GM12875 (cell line): Measurements from ENCODE around the gene RNF6.

Experiments used
- H3K4me3 ChIP-seq: one replicate; pipeline ENCODE4 v1.5.1; 2011; ENCODE audit warnings: low read depth, low read length, control low read depth
- TF ChIP-seq, protein P1 (sequence below): IDR thresholded peaks from 2 replicates; pipeline ENCODE4 v1.5.1; 2011; ENCODE audit warnings: low read depth, mild to moderate bottlenecking, control low read depth, inconsistent platforms, low read length, moderate library complexity, borderline replicate concordance; ENCODE audit not compliant: insufficient read depth

The RNF6 gene

DNA sequence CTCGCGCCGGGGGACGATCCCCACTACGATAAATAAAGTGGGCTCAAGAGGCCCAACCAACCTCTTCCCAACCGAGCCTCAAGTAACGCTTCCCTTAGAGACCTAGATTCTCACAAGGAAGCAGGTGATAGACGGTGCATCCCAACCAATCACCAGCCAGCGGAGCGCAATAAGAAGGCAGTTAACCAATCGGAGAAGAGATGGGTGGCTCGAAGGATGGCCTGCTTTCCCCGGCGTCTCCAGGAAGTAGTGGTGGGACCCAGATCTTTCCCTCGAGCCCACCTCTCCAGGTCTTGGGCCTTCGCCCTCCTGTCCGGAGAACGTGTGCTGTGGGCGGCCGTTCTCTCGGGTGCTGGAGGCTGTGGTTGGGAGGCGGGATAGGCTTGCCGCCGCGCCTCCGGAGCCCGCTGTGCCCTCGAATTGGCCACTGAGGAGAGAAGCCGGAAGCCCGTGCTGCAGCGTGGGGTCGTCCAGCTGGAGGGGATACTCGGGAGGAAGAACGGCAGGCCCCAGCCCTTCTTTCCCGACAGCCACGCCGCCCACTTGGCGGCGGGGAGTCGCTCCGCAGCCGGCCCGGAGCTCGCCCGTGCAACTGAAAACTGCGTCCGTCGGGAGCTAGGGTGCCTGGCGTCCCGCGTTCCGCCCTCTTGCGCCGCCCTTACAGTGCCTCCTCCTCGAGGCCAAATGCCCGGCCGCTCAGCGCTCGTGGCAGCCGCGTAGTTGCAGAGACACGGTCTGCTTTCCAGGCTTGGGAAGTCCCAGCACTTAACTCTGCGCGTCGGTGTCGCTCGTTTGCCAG, at the start of gene RNF6:
RNF6 (minus strand) TSS at position 594 of the 799 bp plus-strand sequence. CDS start 2,665 bp downstream, outside the sequence.
- TF ChIP-seq, protein P1, sequence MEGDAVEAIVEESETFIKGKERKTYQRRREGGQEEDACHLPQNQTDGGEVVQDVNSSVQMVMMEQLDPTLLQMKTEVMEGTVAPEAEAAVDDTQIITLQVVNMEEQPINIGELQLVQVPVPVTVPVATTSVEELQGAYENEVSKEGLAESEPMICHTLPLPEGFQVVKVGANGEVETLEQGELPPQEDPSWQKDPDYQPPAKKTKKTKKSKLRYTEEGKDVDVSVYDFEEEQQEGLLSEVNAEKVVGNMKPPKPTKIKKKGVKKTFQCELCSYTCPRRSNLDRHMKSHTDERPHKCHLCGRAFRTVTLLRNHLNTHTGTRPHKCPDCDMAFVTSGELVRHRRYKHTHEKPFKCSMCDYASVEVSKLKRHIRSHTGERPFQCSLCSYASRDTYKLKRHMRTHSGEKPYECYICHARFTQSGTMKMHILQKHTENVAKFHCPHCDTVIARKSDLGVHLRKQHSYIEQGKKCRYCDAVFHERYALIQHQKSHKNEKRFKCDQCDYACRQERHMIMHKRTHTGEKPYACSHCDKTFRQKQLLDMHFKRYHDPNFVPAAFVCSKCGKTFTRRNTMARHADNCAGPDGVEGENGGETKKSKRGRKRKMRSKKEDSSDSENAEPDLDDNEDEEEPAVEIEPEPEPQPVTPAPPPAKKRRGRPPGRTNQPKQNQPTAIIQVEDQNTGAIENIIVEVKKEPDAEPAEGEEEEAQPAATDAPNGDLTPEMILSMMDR = 0 out of 2 replicates have a peak, but pooled peaks have one; percentile 12
- peak within 1 kb of the TSS; percentile 100 for H3K4me3 ChIP-seq

DNA sequence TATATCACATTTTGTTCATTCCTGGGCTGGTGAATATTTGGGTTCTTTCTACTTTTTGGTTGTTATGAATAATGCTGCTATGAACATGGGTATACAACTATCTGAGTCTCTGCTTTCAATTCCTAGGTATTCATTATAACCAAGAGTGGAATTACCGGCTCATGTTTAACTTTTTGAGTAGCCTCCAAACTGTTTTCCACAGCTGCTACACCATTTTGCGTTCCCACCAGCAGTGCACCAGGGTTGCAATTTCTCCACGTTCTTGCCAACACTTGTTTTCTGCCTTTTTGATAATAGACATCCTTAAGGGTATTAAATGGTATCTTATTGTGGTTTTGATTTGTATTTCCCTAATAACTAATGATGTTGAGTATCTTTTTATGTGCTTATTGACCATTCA, 48.6 kb upstream of the RNF6 start:
- H3K4me3 ChIP-seq = no peak overlapping the region
- TF ChIP-seq, protein P1 = no peak

DNA sequence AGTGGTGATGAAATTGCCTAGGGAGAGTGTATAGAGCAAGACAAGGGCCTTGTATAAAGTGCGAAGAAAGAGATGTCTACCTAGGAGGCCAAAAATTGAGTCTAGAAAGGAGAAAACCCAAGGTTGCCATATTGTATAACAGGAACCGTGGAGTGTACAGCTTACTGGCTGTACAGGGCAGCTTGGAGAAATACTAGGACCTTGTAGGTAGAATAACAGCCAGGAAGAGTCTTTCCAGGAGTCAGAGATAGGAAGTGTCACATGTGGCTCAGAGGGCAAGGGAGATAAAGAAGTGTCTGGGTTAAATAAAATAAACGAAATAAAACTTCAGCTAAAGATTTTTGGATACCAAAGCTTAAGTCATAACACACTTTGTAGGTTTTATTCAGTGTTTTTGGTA, 44.2 kb upstream of the RNF6 start:
- H3K4me3 ChIP-seq = no peak overlapping the region
- TF ChIP-seq, protein P1 = no peak

DNA sequence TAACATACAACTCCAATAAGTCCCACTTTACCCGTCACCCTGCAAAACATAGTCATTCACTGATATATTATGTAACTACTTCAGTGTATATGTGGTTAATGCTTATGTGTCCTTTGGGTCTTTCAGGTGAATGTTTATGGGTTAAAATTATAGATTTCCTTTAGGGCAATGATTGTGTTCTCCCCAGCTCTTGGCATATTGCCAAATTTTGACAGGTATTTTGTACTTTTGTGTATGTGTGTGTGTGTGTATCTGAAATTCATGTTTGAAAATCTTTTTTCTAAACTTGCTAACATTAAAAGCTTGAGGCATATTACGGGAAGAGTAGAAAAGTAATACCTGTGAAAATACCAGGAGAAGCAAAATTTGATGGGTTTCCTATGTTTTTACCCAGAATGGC, 40.0 kb upstream of the RNF6 start:
- no peak overlapping the region for H3K4me3 ChIP-seq

DNA sequence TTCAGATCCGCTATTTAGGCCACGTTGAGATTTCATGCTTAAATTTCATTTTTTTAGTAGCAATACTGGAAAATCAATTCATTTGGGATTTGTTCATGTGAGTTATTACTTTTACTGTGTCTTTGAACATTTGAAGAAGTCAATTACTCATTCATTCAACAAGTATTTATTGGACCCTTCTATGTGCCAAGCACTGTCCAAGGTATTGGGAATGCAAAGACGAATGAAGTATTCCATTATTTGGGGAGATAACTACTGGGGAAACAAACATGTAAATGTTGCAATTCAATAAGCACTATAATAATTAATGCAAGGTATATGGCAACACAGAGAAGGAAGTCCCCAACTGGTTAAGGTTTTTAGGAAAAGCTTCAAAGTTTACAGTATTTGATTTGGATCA, 37.5 kb upstream of the RNF6 start:
- TF ChIP-seq, protein P1 = no peak

More for the DNA sequence above, 40.0 kb upstream of the RNF6 start:
- TF ChIP-seq, protein P1 = no peak

DNA sequence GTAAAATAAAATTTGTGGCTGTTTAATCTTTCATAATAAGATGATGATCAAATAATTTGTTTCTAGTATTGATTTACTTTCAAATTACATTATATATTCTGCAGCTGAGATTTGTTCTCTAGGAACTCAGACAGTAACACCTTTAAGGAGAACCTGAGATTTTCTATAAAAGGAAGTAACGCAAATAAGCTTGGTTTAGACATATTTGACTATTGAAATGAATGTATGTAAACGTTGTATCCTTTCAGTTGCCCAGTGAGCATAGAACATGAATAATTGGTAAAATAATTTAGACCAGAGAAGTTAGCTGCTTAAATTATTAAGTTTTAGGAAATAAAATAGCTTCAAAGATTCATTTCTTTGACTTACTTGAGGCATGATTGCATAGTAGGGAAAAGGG, 34.9 kb upstream of the RNF6 start:
- TF ChIP-seq, protein P1 = no peak
- no peak overlapping the region for H3K4me3 ChIP-seq

More for the DNA sequence above, 37.5 kb upstream of the RNF6 start:
- H3K4me3 ChIP-seq = no peak overlapping the region
